Tibial nerve (tissue), 4 donors: ENCODE results near the gene NANOS3.

Source experiments
- EP300 ChIP-seq, 2 donors: sonication (generic); formaldehyde crosslinking; IDR thresholded peaks; one replicate each; pipeline ENCODE4 v1.6.1; 2017; ENCODE audit warnings: antibody characterized with exemption in 2 of 2, mild to moderate bottlenecking in 1 of 2
- TF ChIP-seq, protein P1 (sequence below), 5 experiments: fragments of 200-600 bp in 3 of 5; fragments of 450-650 bp in 2 of 5; sonication (generic) in 3 of 5; IDR thresholded peaks; one replicate each; pipeline ENCODE4 v1.5.1; 2016 to 2019; ENCODE audit warnings: antibody characterized with exemption in 5 of 5, mild to moderate bottlenecking in 3 of 5, moderate library complexity in 2 of 5

DNA sequence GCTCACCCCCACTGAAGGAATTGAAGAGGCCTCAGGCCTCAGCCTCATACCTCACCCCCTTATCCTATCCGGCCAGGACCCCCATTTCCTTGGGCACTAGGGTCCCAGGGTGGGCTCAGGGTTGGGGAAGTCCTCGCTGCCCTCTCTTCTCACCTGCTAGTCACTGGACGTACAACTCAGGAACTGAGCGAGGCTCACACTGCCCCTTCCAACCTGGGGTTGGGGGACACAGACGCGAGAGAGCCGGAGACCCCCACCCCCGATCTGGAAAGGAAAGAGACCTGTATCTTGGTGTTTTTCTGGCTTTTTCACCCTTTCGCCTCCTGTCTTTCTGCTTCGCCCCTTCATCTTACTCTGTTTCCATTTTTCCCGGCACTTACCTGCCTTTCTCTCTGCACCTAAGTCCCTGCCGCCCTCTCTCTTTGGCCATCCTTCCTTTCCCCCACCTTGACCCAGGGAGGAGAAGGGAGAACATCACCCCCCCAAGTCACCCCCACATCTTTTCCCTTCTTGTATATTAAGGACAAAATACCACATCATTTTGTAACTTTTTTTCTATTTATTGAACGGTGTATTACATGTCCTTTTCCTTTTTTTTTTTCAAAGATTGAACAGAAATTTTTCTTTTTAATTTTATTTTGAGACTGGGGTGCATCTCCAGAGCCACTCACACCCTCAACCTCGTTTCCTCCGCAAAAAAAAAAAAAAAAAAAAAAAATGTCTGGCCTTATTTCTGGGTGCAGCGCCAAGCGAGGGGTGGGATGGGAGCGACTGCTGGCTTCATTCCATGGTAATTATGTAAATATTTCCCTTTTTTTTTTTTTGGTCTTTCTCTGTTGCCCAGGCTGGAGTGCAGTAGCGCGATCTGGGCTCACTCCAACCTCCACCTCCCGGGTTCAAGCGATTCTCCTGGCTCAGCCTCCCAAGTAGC, 45.1 kb upstream of the NANOS3 start:
- TF ChIP-seq, protein P1, sequence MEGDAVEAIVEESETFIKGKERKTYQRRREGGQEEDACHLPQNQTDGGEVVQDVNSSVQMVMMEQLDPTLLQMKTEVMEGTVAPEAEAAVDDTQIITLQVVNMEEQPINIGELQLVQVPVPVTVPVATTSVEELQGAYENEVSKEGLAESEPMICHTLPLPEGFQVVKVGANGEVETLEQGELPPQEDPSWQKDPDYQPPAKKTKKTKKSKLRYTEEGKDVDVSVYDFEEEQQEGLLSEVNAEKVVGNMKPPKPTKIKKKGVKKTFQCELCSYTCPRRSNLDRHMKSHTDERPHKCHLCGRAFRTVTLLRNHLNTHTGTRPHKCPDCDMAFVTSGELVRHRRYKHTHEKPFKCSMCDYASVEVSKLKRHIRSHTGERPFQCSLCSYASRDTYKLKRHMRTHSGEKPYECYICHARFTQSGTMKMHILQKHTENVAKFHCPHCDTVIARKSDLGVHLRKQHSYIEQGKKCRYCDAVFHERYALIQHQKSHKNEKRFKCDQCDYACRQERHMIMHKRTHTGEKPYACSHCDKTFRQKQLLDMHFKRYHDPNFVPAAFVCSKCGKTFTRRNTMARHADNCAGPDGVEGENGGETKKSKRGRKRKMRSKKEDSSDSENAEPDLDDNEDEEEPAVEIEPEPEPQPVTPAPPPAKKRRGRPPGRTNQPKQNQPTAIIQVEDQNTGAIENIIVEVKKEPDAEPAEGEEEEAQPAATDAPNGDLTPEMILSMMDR (IDR thresholded peaks at IDR 0.05): no peak
- no peak for TF ChIP-seq EP300 (IDR thresholded peaks at IDR 0.05)
